IPS-18a (cell line): ENCODE results near the gene LRGUK.

Experiments used
- H3K27ac ChIP-seq: one replicate; pipeline ENCODE4 v1.5.1; 2013; ENCODE audit warnings: low read length
- H3K27me3 ChIP-seq: one replicate; pipeline ENCODE4 v1.6.1; 2013; ENCODE audit warnings: mild to moderate bottlenecking, low read length; ENCODE audit not compliant: control insufficient read depth, insufficient read depth
- H3K36me3 ChIP-seq: one replicate; pipeline ENCODE4 v1.6.1; 2013; ENCODE audit warnings: low read depth, low read length; ENCODE audit not compliant: control insufficient read depth
- H3K4me1 ChIP-seq: one replicate; pipeline ENCODE4 v1.6.1; 2013; ENCODE audit warnings: low read depth, low read length; ENCODE audit not compliant: control insufficient read depth
- H3K4me3 ChIP-seq: one replicate; pipeline ENCODE4 v1.5.1; 2013; ENCODE audit warnings: low read length
- H3K9ac ChIP-seq: one replicate; pipeline ENCODE4 v1.6.1; 2013; ENCODE audit warnings: mild to moderate bottlenecking, low read length, moderate library complexity
- H3K9me3 ChIP-seq: one replicate; pipeline ENCODE4 v1.6.1; 2013; ENCODE audit warnings: low read depth, low read length; ENCODE audit not compliant: control insufficient read depth

LRGUK gene

DNA sequence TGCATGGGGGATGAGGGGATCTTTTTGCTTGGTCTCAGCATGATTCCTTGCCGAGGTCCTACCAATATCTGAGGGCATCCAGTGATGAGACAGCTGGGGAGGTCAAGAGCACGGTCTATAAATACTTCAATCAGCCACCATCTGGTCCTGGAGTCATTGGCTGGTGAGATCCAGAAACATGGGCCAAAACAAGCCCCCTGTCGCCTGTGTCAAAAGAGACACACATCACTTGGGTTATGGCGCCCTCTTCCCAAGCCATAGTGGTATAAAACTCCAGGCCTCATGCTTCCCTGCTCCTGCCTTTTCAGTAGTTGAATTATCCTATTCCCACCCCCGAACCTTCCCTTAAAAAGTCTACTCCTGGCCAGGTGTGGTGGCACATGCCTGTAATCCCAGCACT lies 128.7 kb downstream of the LRGUK start:
- no peaks in the 10 kb centered on the region for H3K4me1 ChIP-seq
- H3K27me3 ChIP-seq = no peaks in the 10 kb centered on the region
- no peak overlapping the region for H3K27ac ChIP-seq
- no peaks in the 10 kb centered on the region for H3K36me3 ChIP-seq
- H3K4me3 ChIP-seq = no peak overlapping the region
- no peak overlapping the region for H3K9ac ChIP-seq
- no peaks in the 10 kb centered on the region for H3K9me3 ChIP-seq

DNA sequence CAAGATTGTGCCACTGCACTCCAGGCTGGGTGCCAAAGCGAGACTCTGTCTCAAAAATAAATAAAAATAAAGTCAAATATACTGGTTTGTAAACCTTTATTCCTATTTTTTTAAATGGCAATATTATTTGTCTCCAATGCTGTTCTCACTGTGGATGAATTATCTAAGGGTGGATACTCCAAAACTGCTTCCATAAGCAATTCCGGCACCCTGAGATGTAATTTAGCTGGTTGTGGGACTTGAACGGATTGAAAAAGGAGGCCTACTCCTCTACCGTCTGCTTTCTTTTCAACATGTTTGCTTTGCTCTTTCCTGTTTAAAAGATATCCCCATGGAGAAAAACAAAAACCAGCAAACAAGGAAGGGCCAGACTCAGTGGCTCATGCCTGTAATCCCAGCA lies 135.2 kb downstream of the LRGUK start:
- no peaks in the 10 kb centered on the region for H3K27me3 ChIP-seq
- H3K9me3 ChIP-seq = no peaks in the 10 kb centered on the region
- H3K9ac ChIP-seq = no peak overlapping the region
- no peak overlapping the region for H3K27ac ChIP-seq
- H3K4me3 ChIP-seq = no peak overlapping the region
- no peaks in the 10 kb centered on the region for H3K36me3 ChIP-seq
- no peaks in the 10 kb centered on the region for H3K4me1 ChIP-seq

DNA sequence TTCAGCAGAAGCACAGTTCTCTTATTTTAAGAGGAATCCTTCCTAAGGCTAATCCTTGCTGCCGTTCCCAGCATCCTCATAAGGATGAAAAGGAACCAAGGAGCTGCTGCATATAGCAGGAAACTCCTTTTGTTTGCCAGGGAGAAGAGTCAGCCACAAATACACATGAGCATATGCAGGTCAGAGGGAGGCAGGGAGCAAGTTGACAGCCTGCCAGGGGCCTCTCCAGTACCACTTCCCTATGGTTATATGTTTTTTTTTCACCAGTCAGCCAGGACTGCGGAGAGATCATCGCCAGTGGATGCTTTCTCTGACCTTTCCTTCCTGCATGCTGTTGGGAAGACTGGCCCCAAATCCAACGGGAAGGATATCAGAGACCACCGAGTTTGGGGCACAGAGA lies 149.8 kb downstream of the LRGUK start:
- Histone ChIP-seq H3K4me3 (no peak overlapping the region), H3K36me3 (no peaks in the 10 kb centered on the region), H3K9ac (no peak overlapping the region), H3K27me3 (no peaks in the 10 kb centered on the region), H3K9me3 (no peaks in the 10 kb centered on the region), H3K27ac (no peak overlapping the region), H3K4me1 (no peaks in the 10 kb centered on the region)

DNA sequence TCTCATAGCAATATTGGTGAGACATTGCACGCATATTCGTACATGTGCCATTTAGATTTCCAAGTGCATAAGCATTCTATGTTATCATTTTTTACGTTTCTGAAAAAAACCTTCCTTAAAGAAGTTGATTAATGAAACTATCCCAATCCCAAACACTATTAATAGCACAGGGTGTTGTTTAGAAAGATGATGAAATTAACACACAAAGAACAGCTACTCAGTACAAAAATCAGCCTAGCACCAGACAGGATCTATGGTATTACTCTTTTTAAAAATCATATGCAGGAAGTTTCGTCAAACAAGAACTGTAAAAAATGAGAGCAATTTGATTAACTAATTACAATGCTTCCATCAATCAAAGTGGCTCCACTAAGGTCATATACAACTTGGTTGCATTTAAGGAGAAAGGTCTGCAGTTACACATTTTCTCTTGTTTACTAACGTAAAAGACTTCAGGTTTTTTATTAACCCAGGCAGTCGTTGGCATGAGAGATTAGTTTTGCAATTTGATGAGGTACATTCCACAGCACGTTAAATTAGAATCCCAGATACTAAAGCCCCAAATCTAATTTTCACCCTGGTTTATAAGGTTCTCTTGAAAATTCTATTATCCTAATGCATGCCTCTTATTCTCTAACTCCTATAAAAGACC lies 151.5 kb downstream of the LRGUK start:
- Histone ChIP-seq H3K27ac (no peak overlapping the region), H3K4me3 (no peak overlapping the region), H3K9me3 (no peaks in the 10 kb centered on the region), H3K27me3 (no peaks in the 10 kb centered on the region), H3K4me1 (no peaks in the 10 kb centered on the region), H3K9ac (no peak overlapping the region), H3K36me3 (no peaks in the 10 kb centered on the region)

DNA sequence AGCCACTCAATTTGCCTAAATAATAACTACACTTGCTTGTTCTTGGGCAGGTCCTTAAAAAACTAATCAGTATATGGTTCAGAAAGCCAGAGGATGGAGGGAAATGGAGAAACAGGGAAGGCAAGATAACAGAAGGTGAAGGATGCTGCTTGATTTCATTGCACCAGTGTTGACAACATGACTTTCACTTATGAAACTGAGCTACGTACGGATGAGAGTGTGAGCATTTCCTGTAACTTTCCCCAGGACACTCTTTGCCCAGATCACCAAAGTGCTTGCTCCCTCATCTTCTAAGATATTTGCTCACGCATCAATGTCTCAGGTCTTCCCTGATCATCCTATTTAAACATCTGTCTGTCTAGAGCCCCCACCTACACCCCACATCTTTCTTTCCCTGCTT lies 152.2 kb downstream of the LRGUK start:
- Histone ChIP-seq H3K4me3 (no peak overlapping the region), H3K36me3 (no peaks in the 10 kb centered on the region), H3K9me3 (no peaks in the 10 kb centered on the region), H3K9ac (no peak overlapping the region), H3K4me1 (no peaks in the 10 kb centered on the region), H3K27me3 (no peaks in the 10 kb centered on the region), H3K27ac (no peak overlapping the region)

DNA sequence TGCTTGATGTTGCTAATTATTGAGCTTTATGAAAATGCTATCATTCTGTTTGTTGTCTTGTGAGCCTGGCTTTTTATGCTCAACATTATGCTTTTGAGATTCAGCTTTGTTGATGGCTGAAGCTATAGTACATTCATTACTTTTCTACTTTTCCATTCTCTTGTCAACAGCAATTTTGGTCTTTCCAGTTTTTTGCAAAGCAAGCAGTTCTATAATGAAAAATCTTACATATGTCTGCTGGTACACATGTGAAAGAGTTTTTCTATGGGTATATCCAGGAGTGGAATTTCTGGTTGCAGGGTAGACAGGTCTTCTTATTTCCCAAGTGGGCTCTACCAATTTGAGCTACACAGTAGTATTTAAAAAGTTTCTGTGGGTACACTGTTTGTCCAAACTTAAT lies 152.8 kb downstream of the LRGUK start:
- no peak overlapping the region for H3K27ac ChIP-seq
- H3K9ac ChIP-seq = no peak overlapping the region
- H3K27me3 ChIP-seq = no peaks in the 10 kb centered on the region
- no peak overlapping the region for H3K4me3 ChIP-seq
- no peaks in the 10 kb centered on the region for H3K36me3 ChIP-seq
- H3K4me1 ChIP-seq = no peaks in the 10 kb centered on the region
- H3K9me3 ChIP-seq = no peaks in the 10 kb centered on the region

DNA sequence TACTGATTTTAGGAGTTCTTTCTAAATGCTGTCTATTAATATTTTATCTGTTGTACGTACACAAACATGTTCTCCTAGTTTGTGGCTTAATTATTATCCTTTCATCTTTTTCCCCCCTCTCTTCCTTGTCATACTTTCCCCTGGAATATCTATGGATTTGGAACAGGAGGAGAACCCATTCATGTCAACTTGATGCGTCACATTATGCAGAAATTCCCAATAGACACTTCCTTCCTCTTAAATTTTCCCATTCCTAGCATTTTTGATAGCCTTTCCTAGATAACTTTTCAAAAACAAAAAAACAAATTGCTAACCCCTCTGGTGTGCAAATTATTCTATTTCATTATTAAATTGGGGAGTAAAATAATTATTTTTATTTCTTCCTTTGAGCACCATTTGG lies 153.4 kb downstream of the LRGUK start:
- Histone ChIP-seq H3K36me3 (no peaks in the 10 kb centered on the region), H3K9ac (no peak overlapping the region), H3K9me3 (no peaks in the 10 kb centered on the region), H3K27me3 (no peaks in the 10 kb centered on the region), H3K27ac (no peak overlapping the region), H3K4me1 (no peaks in the 10 kb centered on the region), H3K4me3 (no peak overlapping the region)

DNA sequence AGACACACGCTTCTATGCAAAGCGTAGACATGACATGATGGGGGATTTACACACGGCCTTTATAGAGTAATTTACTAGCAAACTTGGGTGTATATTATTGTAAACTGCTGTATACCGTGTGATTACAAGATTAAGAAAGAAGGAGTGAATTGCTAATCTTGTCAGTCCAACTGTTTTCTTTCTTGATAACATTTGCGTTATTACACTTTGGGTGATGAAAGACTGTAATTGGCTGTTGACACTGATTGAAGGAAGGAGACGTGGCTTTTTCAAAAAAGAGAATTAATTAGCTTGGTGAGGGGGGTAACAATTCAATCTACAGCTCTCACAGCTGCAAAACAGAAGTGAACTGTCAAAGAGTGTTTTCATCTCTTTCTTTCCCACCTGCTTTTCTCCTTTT lies 156.9 kb downstream of the LRGUK start:
- Histone ChIP-seq H3K9me3 (no peaks in the 10 kb centered on the region), H3K27me3 (no peaks in the 10 kb centered on the region), H3K27ac (no peak overlapping the region), H3K9ac (no peak overlapping the region), H3K4me3 (no peak overlapping the region), H3K4me1 (no peaks in the 10 kb centered on the region), H3K36me3 (no peaks in the 10 kb centered on the region)

DNA sequence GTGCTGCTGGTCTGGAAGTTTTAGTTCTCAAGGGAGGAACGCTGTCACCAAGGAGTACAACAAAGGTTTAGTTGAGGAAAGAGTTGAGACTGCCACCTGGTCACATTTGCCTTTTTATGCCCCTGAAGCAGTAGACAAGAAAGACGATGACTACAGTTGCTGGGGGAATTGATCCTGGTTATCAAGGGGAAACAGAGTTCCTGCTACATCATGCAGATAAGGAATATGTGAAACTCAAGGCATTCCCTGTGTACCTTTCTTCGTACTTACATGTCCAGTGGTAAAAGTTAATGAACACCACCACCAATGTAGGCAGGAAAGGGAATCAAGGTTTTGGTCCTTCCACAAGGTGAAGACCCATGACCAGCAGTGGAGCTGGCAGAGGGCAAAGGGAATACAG lies 157.8 kb downstream of the LRGUK start:
- Histone ChIP-seq H3K9ac (no peak overlapping the region), H3K36me3 (no peaks in the 10 kb centered on the region), H3K9me3 (no peaks in the 10 kb centered on the region), H3K27me3 (no peaks in the 10 kb centered on the region), H3K4me1 (no peaks in the 10 kb centered on the region), H3K4me3 (no peak overlapping the region), H3K27ac (no peak overlapping the region)

DNA sequence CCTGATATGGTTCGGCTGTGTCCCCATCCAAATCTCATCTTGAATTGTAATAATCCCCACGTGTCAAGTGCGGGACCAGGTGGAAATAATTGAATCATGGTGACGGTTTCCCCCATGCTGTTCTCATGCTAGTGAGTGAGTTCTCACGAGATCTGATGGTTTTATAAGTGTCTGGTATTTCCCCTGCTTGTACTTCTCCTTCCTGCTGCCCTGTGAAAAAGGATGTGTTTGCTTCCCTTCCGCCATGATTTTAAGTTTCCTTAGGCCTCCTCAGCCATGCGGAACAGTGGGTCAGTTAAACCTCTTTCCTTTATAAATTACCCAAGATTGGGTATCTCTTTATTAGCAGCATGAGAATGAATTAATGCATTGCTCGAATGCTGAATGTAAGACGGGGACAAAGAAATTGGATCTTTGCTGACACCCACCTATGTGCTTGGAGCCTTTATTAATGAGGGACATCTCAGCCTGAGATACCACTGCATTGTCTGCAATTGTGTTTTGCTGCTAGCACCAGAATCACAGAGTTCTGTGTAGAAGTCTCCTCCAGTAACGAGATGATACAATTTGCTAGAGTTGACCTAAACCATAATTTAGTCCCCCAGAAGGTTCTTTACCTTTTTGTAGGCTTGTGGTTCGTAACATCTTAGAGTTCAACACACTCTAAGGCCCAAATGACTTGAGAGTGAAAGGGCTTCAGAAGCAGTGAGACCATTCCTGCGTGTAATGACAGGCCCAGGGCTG lies 160.9 kb downstream of the LRGUK start:
- Histone ChIP-seq H3K36me3 (no peaks in the 10 kb centered on the region), H3K9me3 (no peaks in the 10 kb centered on the region), H3K4me1 (no peaks in the 10 kb centered on the region), H3K27me3 (no peaks in the 10 kb centered on the region), H3K9ac (no peak overlapping the region), H3K27ac (no peak overlapping the region), H3K4me3 (no peak overlapping the region)

DNA sequence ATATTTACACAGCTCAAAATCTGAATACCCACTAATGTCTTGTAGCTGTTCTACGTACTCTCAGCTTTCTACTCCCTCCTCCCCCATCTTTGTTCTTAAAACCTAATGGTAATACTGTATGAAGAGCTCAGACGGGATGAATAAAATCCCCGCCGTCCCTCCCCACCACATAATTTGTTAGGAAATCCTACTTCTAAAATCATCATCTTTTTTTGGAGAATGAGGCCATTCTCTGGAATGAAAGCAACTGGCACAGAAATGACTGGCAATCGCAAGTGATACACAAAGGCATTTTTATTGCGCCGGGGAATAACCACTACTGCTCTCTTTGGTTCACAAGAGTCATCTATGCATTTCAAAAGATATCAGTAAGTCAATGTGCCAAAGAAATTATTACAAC lies 162.3 kb downstream of the LRGUK start:
- Histone ChIP-seq H3K4me3 (no peak overlapping the region), H3K9me3 (no peaks in the 10 kb centered on the region), H3K27ac (no peak overlapping the region), H3K4me1 (no peaks in the 10 kb centered on the region), H3K9ac (no peak overlapping the region), H3K27me3 (no peaks in the 10 kb centered on the region), H3K36me3 (peaks cover 4% of the 10 kb centered on the region)

DNA sequence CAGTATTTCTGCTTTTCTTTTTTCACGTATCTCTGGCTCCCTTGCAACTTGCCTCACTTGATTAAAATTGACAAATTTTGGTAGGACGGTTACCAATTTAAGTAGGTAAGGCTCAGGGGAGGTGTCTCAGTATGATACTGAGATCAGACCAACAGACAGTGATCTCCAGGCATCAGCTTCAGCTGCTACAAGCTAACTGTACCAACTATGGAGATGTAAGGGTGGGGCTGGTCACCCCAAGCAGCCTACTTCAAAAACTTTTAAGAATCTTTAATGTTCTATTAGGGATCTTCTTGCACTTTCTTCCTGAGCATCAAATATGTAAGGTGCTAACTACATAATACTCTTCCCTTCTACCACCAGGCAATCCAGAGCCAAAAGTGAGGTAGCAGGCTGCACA lies 162.7 kb downstream of the LRGUK start:
- H3K9me3 ChIP-seq = no peaks in the 10 kb centered on the region
- H3K4me3 ChIP-seq = no peak overlapping the region
- H3K4me1 ChIP-seq = no peaks in the 10 kb centered on the region
- H3K9ac ChIP-seq = no peak overlapping the region
- no peaks in the 10 kb centered on the region for H3K27me3 ChIP-seq
- no peak overlapping the region for H3K27ac ChIP-seq
- peaks cover 6% of the 10 kb centered on the region for H3K36me3 ChIP-seq
